ENCODE data around the gene ZNF774. TPM values are rescaled to one million over a fixed set of nuclear protein-coding genes. Genes with fewer than 3 reads are reported as not detected.

The ZNF774 gene
- total and polyA plus RNA-seq, 2 of the 8 experiments (the other 6 are each of a cell fraction or from before 2014, with no cell fraction given) = 0.82 to 2.6 TPM

GRCh38 chr15:90349821-90350220 is 2.3 kb upstream of the ZNF774 start:
- no peak overlapping the region for H3K4me3 ChIP-seq (ENCODE audit: extremely low read depth in 1 of 4, insufficient read depth in 2 of 4, low read depth in 3 of 4, low read length in 4 of 4)
- no peak overlapping the region for H3K56ac ChIP-seq (replicated peaks; ENCODE audit: insufficient read length, low read depth, low read length)
- H2AFZ ChIP-seq (ENCODE audit: low read length) = no peak overlapping the region
- no peak overlapping the region for H3K14ac ChIP-seq (ENCODE audit: insufficient read length)
- no peak overlapping the region for H3K9ac ChIP-seq (replicated peaks in 1 of 4; ENCODE audit: extremely low read depth in 1 of 4, low read depth in 3 of 4, low read length in 3 of 4)
- no peaks in the 10 kb centered on the region for H3K27me3 ChIP-seq (replicated peaks in 1 of 4; ENCODE audit: control insufficient read depth in 3 of 4, extremely low read depth in 1 of 4, insufficient read depth in 3 of 4, low read length in 3 of 4)
- H3K4me1 ChIP-seq (replicated peaks in 1 of 4; ENCODE audit: control insufficient read depth in 3 of 4, insufficient read depth in 4 of 4, low read length in 3 of 4) = no peaks in the 10 kb centered on the region; a peak in 1 of 7 replicates
- FAIRE-seq (no peak), DNase-seq (ENCODE audit: low read depth in 1 of 2, low spot score in 2 of 2) (no peak)
- ChIA-PET POLR2A (ENCODE audit: partially characterized antibody) (interaction anchor here (1.5 kb wide), 1 partner anchor 76 kb away, joined by 3 read pairs; no protein-coding TSS in a partner anchor), CTCF (ENCODE audit: partially characterized antibody) (interaction anchor here (1.0 to 1.7 kb wide), 4 partner anchors 12 to 131 kb away, joined by 3 to 6 read pairs (median 4); no protein-coding TSS in a partner anchor)
- no peak overlapping the region for H3K23ac ChIP-seq (ENCODE audit: insufficient read length)
- no peaks in the 10 kb centered on the region for H3K79me2 ChIP-seq (ENCODE audit: control insufficient read depth in 1 of 2, insufficient read depth in 2 of 2, low read length in 2 of 2)
- H4K91ac ChIP-seq (replicated peaks; ENCODE audit: insufficient read length, low read length) = no peak overlapping the region
- H2BK12ac ChIP-seq (ENCODE audit: low read depth, low read length) = no peak overlapping the region
- H3K18ac ChIP-seq (ENCODE audit: extremely low read depth, low read length) = no peak overlapping the region
- no peak overlapping the region for H2AK5ac ChIP-seq (ENCODE audit: low read depth, low read length)
- H4K20me1 ChIP-seq (replicated peaks in 1 of 2; ENCODE audit: control insufficient read depth in 1 of 2, insufficient read depth in 2 of 2, low read length in 2 of 2) = no peaks in the 10 kb centered on the region
- no peak overlapping the region for H3K27ac ChIP-seq (ENCODE audit: low read depth, low read length)
- no peak overlapping the region for H2BK5ac ChIP-seq (ENCODE audit: low read depth, low read length)
- H3K4me2 ChIP-seq (ENCODE audit: insufficient read depth in 1 of 2, low read depth in 2 of 2, low read length in 2 of 2) = no peak overlapping the region
- H3K79me1 ChIP-seq (ENCODE audit: low read depth, low read length) = no peaks in the 10 kb centered on the region
- 78% methylated on average over 9 of the region's 9 CpGs; no CpG with 5 or more reads in 1 of the 2 experiments for WGBS, 2 experiments (ENCODE audit: extremely low coverage in 1 of 2, insufficient coverage in 1 of 2, insufficient read length in 1 of 2, insufficient replicate concordance in 2 of 2, low coverage in 1 of 2, low lambda C conversion rate in 2 of 2, missing lambda C conversion rate in 1 of 2)
- peaks cover 8% of the 10 kb centered on the region; the same call in 1 of the 2 replicates for H3K23me2 ChIP-seq (ENCODE audit: low read depth, low read length)
- H4K5ac ChIP-seq (ENCODE audit: insufficient read length, low read depth, low read length) = no peak overlapping the region
- H3K4ac ChIP-seq (replicated peaks; ENCODE audit: insufficient read length, low read depth, low read length) = no peak overlapping the region
- no peaks in the 10 kb centered on the region for H3K9me3 ChIP-seq (ENCODE audit: insufficient read depth in 2 of 2, low read depth in 1 of 2, low read length in 1 of 2)
- no peak overlapping the region for H2BK20ac ChIP-seq (ENCODE audit: low read length)
- H2BK120ac ChIP-seq (replicated peaks; ENCODE audit: low read depth, low read length) = no peak overlapping the region
- no peak overlapping the region for H4K8ac ChIP-seq (ENCODE audit: extremely low read depth, insufficient read depth, low read length)
- H3K36me3 ChIP-seq (ENCODE audit: control insufficient read depth in 2 of 4, insufficient read depth in 4 of 4, low read length in 3 of 4) = no peaks in the 10 kb centered on the region
- H2BK15ac ChIP-seq (ENCODE audit: low read length) = no peak overlapping the region
- no peak for TF ChIP-seq SUZ12 (IDR thresholded peaks at IDR 0.05; ENCODE audit: low read length)
- no peak for TF ChIP-seq JUN (IDR thresholded peaks at IDR 0.05; ENCODE audit: low read depth, low read length)
- TF ChIP-seq SAP30 (IDR thresholded peaks at IDR 0.05; ENCODE audit: insufficient read depth, insufficient replicate concordance, low read length) = no peak
- TF ChIP-seq BRCA1 (IDR thresholded peaks at IDR 0.05; ENCODE audit: low read depth, low read length) = no peak
- no peak for TF ChIP-seq GTF2F1 (IDR thresholded peaks at IDR 0.05; ENCODE audit: borderline replicate concordance, low read depth, low read length)
- TF ChIP-seq ATF2 (IDR thresholded peaks at IDR 0.05; ENCODE audit: low read length) = no peak
- TF ChIP-seq NRF1 (IDR thresholded peaks at IDR 0.05; ENCODE audit: low read depth, low read length) = no peak
- TF ChIP-seq TBP (IDR thresholded peaks at IDR 0.05; ENCODE audit: low read depth, low read length) = no peak
- TF ChIP-seq TCF12 (IDR thresholded peaks at IDR 0.05; ENCODE audit: low read depth, low read length) = no peak
- no peak for TF ChIP-seq POU5F1 (IDR thresholded peaks at IDR 0.05; ENCODE audit: low read depth, low read length)
- no peak for TF ChIP-seq CHD1 (IDR thresholded peaks at IDR 0.05; ENCODE audit: low read depth, low read length)
- no peak for TF ChIP-seq ATF3 (IDR thresholded peaks at IDR 0.05; ENCODE audit: insufficient read depth, low read depth, low read length)

All from H1 (cell line).